ENCODE measurements around the gene TNFRSF14.
"Not testable (repeated sequence)": the region's sequence is repeated elsewhere in the genome, so short reads cannot be mapped to it uniquely, and the experiment has no call there.

DNA sequence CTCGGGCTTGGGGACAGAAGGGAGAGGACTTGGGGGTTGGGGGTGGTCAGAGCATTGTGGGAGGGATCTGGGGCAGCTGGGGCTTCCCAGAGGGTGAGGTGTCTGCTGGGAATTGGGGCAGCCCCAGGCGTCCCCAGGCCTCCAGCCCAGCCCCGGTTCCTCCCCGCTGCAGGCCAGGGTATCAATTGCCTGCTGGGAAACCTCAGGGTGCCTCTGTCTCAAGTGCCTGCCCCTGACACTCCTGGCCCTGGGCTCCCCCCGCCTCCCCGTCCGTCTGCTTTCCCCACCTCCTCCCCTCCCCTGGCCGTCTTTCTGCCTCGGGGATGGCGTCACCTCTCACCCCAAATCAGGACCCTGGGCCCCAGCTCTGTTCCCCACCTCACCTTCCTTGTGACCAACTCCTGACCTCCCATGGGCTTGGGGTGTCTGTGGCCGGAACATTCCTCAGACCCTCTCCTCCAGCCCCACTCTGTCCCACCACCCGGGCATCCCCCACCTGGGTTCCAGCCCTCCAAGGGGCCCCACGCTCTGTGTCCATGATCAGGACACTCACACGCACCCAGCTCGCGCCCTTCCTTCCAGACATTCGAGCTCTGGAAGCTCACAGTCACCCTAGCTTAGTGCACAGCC, 12.1 kb downstream of the TNFRSF14 start:
- not testable (repeated sequence) for TF ChIP-seq FOXA1 (IDR thresholded peaks at IDR 0.05); PKNOX1 (IDR thresholded peaks at IDR 0.05); SP1 (IDR thresholded peaks at IDR 0.05); FOXM1 (IDR thresholded peaks at IDR 0.05; ENCODE audit: borderline replicate concordance); TARDBP (IDR thresholded peaks at IDR 0.05)
